AG04449 (cell line): ENCODE results near the gene CFAP97D2.
A peak's percentile ranks its signal among the peaks of the same experiment; 100 is the strongest.
"Not testable (repeated sequence)": the region's sequence is repeated elsewhere in the genome, so short reads cannot be mapped to it uniquely, and the experiment has no call there.

Experiments
- CTCF ChIA-PET: fragments of 350-600 bp; formaldehyde crosslinking; extraction: SDS; loops from one replicate; lab custom pipeline; 2021; ENCODE audit warnings: antibody characterized with exemption; lab: Yijun Ruan, JAX
- POLR2A ChIA-PET: fragments of 400-600, 350-600 bp; formaldehyde crosslinking; extraction: SDS; loops from one replicate; lab custom pipeline; 2020; ENCODE audit warnings: antibody characterized with exemption, inconsistent platforms; lab: Yijun Ruan, JAX
- DNase-seq: peaks from one replicate; pipeline ENCODE4 v3.0.0-alpha.2; 2010; ENCODE audit warnings: low read depth, low spot score
- H3K4me3 ChIP-seq: 2 replicates; pipeline ENCODE4 v1.5.1; 2011; ENCODE audit warnings: low read depth, mild to moderate bottlenecking, control low read depth, low read length
- TF ChIP-seq, protein P1 (sequence below): IDR thresholded peaks from one replicate; pipeline ENCODE4 v1.5.1; 2011; ENCODE audit warnings: mild to moderate bottlenecking, moderate library complexity, low read length, control low read depth, inconsistent platforms; ENCODE audit not compliant: insufficient read depth; ENCODE audit errors: missing control alignments

CFAP97D2 gene

DNA sequence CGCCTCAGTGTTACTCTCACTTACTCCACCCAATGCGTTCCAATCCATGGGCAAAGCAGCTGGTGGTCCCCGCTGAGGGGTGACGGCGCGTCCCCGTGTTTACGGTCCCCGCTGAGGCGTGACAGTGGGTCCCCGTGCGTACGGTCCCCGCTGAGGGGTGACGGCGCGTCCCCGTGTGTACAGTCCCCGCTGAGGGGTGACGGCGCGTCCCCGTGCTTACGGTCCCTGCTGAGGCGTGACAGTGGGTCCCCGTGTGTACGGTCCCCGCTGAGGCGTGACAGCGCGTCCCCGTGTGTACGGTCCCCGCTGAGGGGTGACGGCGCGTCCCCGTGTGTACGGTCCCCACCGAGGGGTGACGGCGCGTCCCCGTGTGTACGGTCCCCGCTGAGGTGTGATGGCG is 19.5 kb downstream of the CFAP97D2 start:
- CTCF ChIA-PET, result no interaction called here
- TF ChIP-seq, protein P1, sequence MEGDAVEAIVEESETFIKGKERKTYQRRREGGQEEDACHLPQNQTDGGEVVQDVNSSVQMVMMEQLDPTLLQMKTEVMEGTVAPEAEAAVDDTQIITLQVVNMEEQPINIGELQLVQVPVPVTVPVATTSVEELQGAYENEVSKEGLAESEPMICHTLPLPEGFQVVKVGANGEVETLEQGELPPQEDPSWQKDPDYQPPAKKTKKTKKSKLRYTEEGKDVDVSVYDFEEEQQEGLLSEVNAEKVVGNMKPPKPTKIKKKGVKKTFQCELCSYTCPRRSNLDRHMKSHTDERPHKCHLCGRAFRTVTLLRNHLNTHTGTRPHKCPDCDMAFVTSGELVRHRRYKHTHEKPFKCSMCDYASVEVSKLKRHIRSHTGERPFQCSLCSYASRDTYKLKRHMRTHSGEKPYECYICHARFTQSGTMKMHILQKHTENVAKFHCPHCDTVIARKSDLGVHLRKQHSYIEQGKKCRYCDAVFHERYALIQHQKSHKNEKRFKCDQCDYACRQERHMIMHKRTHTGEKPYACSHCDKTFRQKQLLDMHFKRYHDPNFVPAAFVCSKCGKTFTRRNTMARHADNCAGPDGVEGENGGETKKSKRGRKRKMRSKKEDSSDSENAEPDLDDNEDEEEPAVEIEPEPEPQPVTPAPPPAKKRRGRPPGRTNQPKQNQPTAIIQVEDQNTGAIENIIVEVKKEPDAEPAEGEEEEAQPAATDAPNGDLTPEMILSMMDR, result no peak
- POLR2A ChIA-PET, result no interaction called here
- no peak overlapping the region for H3K4me3 ChIP-seq
- DNase-seq, result no peak

DNA sequence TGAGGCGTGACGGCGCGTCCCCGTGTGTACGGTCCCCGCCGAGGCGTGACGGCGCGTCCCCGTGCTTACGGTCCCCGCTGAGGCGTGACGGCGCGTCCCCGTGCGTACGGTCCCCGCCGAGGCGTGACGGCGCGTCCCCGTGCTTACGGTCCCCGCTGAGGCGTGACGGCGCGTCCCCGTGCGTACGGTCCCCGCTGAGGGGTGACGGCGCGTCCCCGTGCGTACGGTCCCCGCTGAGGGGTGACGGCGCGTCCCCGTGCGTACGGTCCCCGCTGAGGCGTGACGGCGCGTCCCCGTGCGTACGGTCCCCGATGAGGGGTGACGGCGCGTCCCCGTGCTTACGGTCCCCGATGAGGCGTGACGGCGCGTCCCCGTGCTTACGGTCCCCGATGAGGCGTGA is 20.5 kb downstream of the CFAP97D2 start:
- H3K4me3 ChIP-seq, CTCF ChIA-PET, DNase-seq, POLR2A ChIA-PET: not testable (repeated sequence)

DNA sequence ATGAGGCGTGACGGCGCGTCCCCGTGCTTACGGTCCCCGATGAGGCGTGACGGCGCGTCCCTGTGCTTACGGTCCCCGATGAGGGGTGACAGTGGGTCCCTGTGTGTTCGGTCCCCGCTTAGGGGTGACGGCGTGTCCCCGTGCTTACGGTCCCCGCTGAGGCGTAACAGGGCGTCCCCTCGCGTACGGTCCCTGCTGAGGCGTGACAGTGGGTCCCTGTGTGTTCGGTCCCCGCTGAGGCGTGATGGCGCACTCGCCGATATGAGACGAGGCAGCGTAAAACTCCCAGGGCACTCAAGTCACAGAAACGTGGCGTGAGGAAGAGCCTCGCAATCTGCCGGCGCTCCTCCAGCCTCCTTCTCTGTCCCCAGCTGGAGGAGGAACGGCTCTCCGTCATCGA is 20.9 kb downstream of the CFAP97D2 start:
- TF ChIP-seq, protein P1, result no peak
- DNase-seq, result no peak
- POLR2A ChIA-PET, result no interaction called here
- CTCF ChIA-PET, result no interaction called here
- peak overlapping the region; percentile 12 for H3K4me3 ChIP-seq

DNA sequence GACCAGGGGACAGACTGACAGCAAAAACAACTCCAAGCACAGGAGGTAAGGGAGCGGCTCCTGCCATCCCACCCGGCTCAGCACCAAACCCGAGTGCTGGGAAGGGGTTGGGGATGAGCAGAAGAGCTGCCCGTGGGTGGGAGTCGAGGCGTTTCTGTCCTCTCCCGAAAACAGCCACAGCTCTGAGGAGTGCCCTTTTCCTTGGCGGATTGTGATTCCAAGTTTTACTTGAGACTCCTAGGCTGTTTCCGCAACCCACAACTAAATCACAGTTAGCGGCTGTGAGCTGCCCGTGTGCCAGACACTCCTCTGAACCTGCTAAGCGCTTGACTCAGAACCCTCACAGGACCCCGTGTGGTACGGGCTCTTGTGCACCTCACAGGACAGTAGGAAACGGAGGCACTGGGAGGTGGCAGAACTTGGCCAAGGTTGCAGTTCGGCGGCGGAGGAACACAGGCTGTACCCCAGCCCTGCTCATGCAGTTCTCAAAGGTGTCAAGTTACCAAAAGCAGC is 21.4 kb downstream of the CFAP97D2 start:
- ChIA-PET CTCF (no interaction called here), POLR2A (no interaction called here)
- no peak for DNase-seq
- TF ChIP-seq, protein P1, result no peak
- peak overlapping the region; percentile 12 for H3K4me3 ChIP-seq

DNA sequence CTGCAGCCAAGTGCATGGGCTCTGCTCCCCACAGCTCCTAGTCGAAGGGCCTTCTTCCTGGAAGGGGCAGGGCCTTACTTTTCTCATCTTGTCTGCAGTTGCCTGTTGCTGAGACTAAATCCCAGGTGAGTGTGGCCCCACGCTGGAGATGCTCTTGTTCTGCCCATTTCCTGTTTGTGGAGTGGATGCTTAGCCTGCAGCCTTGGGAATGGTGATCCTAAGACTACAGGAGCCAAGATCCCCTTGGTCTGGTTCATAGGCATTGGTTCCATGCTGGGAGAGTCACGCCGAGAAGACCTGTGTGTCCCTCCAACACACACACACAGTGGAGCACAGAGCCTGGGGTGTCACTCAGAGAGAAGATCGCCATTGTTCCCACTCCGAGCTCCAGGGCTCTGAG is 23.5 kb downstream of the CFAP97D2 start:
- no peak for DNase-seq
- TF ChIP-seq, protein P1, result no peak
- H3K4me3 ChIP-seq, result no peak overlapping the region
- CTCF ChIA-PET, result interaction anchor here (1.1 kb wide), 1 partner anchor 24 kb away, joined by 5 read pairs; no protein-coding TSS in a partner anchor
- POLR2A ChIA-PET, result no interaction called here

DNA sequence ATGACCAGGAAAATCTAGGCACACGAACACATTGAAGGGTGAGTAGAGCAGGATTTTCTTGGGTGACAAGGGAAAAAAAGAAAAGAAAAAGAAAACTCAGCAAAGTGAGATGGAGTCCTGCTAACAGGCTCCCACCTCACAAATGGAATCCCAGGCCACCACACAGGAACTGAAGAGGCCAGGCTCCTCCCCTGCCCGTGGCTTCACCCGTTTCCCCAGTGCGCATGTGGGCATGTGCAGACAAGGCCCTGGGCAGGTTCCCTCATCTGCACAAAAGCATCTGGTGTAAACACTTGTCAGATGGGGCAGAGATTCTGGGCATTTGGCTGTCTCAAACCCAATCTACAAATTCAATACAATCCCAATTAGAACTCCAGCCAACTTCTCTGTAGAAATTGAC is 24.5 kb downstream of the CFAP97D2 start:
- TF ChIP-seq, protein P1, result no peak
- ChIA-PET CTCF (no interaction called here), POLR2A (no interaction called here)
- no peak overlapping the region for H3K4me3 ChIP-seq
- no peak for DNase-seq

DNA sequence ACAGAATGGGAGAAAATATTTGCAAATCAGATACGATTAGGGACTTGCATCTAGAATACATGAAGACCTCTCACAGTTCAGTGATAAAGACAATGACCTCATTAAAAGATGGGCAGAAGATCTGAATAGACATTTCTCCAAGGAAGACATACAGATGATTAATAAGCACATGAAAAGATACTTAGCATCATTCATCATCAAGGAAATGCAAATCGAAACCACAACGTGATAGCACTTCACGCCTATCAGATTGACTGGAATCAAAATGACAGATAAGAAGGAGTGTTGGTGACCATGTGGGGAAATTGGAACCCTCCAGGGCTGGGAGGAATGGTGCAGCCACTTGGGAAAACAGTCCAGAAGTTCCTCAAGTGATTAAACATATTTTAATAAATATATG is 25.8 kb downstream of the CFAP97D2 start:
- ChIA-PET CTCF (no interaction called here), POLR2A (no interaction called here)
- TF ChIP-seq, protein P1, result no peak
- no peak overlapping the region for H3K4me3 ChIP-seq
- no peak for DNase-seq
